Skeletal muscle tissue (tissue), 4 donors: ENCODE measurements around the gene MED27. TPM values are rescaled to one million over a fixed set of nuclear protein-coding genes. Genes with fewer than 3 reads are reported as not detected.
"Not testable (repeated sequence)": the region's sequence is repeated elsewhere in the genome, so short reads cannot be mapped to it uniquely, and the experiment has no call there.

Experiments
- H3K27ac ChIP-seq: one replicate; pipeline ENCODE4 v1.7.0; 2013; ENCODE audit warnings: mild to moderate bottlenecking, low read depth, low read length, inconsistent platforms
- H3K27me3 ChIP-seq, 3 donors: one replicate each; pipeline ENCODE4 v1.7.0; 2013; ENCODE audit warnings: low read length in 3 of 3; ENCODE audit not compliant: control insufficient read depth in 3 of 3, insufficient read depth in 3 of 3
- H3K36me3 ChIP-seq, 3 donors: one replicate each; pipeline ENCODE4 v1.7.0; 2013; ENCODE audit warnings: low read length in 3 of 3; ENCODE audit not compliant: control insufficient read depth in 3 of 3, insufficient read depth in 3 of 3
- H3K4me1 ChIP-seq, 3 donors: one replicate each; pipeline ENCODE4 v1.7.0; 2013; ENCODE audit warnings: low read length in 3 of 3, mild to moderate bottlenecking in 3 of 3; ENCODE audit not compliant: control insufficient read depth in 3 of 3, insufficient read depth in 3 of 3
- H3K4me3 ChIP-seq, 3 donors: one replicate each; pipeline ENCODE4 v1.7.0; 2013; ENCODE audit warnings: low read length in 3 of 3
- H3K9ac ChIP-seq, 3 donors: one replicate each; pipeline ENCODE4 v1.7.0; 2013; ENCODE audit warnings: low read length in 3 of 3, mild to moderate bottlenecking in 3 of 3, moderate library complexity in 2 of 3, low read depth in 1 of 3
- H3K9me3 ChIP-seq, 3 donors: one replicate each; pipeline ENCODE4 v1.7.0; 2013; ENCODE audit warnings: low read length in 3 of 3; ENCODE audit not compliant: control insufficient read depth in 3 of 3
- total RNA-seq: library from RNA; depleted of rRNA; stranded (reverse); fragments of >200 nt; gene quantifications from one replicate; pipeline ENCODE4 v1.2.3, GENCODE V29; 2014
- donor health status: Osteomylitis.

Gene MED27
- total RNA-seq, 1 donor from 2014 or later, result 6.3 TPM

DNA sequence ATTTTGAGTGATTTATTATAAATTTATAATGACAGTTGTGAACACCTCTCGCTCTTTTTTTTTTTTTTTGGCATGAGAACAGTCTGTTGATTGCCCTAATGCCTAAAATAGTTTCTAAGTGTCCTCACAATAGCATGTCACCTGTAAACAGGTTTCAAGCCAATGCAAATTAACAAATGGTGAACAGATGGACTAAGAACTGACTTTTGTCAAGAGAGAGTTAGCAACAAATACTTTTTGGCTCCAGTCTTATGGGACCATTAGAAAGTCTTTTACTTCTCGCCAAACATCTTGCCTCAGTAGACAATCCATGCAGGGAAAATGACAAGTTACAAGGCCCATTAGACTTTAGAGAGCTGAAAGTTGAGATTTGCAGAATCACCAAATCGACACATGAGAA is 67.8 kb downstream of the MED27 start:
- H3K27me3 ChIP-seq, result no peaks in the 10 kb centered on the region
- no peaks in the 10 kb centered on the region for H3K9me3 ChIP-seq
- H3K4me1 ChIP-seq, result peaks cover 0 to 2% (median 2%) of the 10 kb centered on the region in 3 donors
- H3K9ac ChIP-seq, result no peak overlapping the region
- no peak overlapping the region for H3K27ac ChIP-seq
- peaks cover 0 to 5% (median 3%) of the 10 kb centered on the region in 3 donors for H3K36me3 ChIP-seq
- no peak overlapping the region for H3K4me3 ChIP-seq

DNA sequence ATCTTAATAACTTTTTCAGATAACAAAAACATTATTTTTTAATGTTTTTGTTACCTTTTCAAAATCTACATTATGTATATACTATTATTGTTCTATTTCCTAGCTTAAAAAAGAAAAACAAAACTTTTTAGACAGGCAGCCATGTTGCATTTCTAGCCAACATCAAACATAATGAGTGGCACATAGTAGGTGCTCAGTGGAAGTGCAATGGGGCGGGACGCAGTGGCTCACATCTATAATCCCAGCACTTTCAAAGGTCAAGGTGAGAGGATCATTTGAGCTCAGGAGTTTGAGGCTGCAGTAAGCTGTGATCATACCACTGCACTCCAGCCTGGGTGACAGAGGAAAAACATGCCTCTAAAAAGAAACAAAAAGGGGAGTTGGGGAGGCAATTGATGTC is 68.4 kb downstream of the MED27 start:
- H3K4me3 ChIP-seq, result no peak overlapping the region
- H3K9ac ChIP-seq, result no peak overlapping the region
- peaks cover 0 to 5% (median 3%) of the 10 kb centered on the region in 3 donors for H3K36me3 ChIP-seq
- no peaks in the 10 kb centered on the region for H3K27me3 ChIP-seq
- no peak overlapping the region for H3K27ac ChIP-seq
- H3K9me3 ChIP-seq, result no peaks in the 10 kb centered on the region
- peaks cover 4 to 8% (median 7%) of the 10 kb centered on the region in 3 donors for H3K4me1 ChIP-seq

DNA sequence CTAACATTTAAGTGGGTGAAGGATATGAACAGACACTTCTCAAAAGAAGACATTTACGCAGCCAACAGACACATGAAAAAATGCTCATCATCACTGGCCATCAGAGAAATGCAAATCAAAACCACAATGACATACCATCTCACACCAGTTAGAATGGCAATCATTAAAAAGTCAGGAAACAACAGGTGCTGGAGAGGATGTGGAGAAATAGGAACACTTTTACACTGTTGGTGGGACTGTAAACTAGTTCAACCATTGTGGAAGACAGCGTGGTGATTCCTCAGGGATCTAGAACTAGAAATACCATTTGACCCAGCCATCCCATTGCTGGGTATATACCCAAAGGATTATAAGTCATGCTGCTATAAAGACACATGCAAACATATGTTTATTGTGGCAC is 69.5 kb downstream of the MED27 start:
- not testable (repeated sequence) for H3K27me3 ChIP-seq

DNA sequence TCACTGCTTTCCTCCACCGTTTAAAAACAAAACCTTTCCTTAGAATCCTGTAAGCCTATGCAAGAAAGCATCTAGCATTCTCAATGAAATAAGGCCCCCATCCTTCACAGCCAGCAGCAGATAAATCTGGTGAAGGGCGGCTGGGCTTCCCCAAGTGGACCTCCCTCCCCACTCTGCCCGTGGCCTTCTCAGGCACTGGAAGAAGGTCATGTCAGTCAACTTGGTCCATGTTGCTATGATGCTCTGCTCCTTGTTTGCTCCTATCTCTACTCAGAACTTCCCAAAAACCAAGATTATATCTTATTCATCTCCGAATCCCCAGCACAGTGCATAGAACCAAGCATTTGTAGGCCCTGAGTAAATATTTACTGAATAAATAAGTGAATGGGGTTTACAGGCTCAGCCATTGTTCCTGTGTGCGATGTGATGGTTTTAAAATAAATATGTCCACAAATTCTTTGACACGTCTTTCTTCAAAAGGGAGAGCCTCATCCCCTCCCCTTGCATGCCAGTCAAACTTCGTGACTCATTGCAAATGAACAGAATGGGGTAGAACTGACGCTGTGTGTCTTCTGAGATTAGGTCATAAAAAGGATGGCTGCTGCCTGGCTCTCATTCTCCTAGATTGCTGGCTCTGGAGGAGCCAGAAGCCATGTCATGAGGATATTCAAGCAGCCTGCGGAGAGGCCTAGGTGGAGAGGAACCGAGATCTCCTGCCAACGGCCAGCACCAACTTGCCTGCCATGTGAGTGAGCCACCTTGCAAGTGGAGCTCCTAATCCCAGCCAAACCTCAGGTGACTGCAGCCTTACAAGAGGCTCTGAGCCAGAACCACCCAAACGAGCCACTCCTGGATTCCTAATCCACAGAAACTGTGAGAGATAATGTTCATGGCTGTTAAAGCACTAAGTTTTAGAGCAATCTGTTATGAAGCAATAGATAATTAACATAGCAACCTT is 70.5 kb downstream of the MED27 start:
- H3K9me3 ChIP-seq, result no peaks in the 10 kb centered on the region
- H3K27me3 ChIP-seq, result no peaks in the 10 kb centered on the region
- peaks cover 0 to 5% (median 3%) of the 10 kb centered on the region in 3 donors for H3K36me3 ChIP-seq
- peaks cover 13 to 25% (median 20%) of the 10 kb centered on the region in 3 donors for H3K4me1 ChIP-seq
- H3K27ac ChIP-seq, result no peak overlapping the region
- H3K9ac ChIP-seq, result no peak overlapping the region
- no peak overlapping the region for H3K4me3 ChIP-seq

More for the DNA sequence above, 69.5 kb downstream of the MED27 start:
- H3K4me1 ChIP-seq, result peaks cover 13 to 18% (median 17%) of the 10 kb centered on the region in 3 donors
- not testable (repeated sequence) for H3K9me3 ChIP-seq, H3K27ac ChIP-seq, H3K9ac ChIP-seq, H3K36me3 ChIP-seq, H3K4me3 ChIP-seq

DNA sequence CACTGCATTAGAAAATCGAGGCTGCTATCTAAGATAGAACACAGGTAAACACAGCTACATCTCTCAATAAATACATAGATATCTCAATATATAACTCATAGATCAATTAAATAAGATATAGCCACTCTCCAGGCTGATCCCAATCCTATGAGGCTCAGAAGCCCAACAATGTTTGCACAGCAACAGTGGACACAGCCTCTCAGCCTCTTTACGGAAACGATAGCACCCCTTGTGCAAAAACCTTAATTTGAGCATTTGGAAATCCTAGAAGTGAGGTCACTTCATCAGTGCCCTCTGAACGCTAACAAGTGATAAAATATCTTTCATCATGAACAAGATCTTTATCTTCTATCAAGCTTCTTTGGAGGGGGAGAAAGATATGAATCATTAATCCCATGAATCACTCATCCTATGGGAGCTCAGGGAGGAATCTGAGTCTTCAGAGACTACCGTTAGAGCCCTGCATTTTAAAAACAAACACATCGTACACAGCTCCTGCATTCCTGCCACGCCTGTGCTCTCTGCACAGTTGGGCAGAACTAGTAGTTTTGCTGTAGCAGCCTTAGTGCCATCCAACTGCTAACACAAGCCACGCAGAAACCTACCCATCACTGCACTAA is 71.4 kb downstream of the MED27 start:
- H3K27ac ChIP-seq, result no peak overlapping the region
- H3K4me3 ChIP-seq, result no peak overlapping the region
- no peak overlapping the region for H3K9ac ChIP-seq
- peaks cover 0 to 5% (median 3%) of the 10 kb centered on the region in 3 donors for H3K36me3 ChIP-seq
- no peaks in the 10 kb centered on the region for H3K9me3 ChIP-seq
- peaks cover 13 to 25% (median 20%) of the 10 kb centered on the region in 3 donors for H3K4me1 ChIP-seq
- H3K27me3 ChIP-seq, result no peaks in the 10 kb centered on the region

DNA sequence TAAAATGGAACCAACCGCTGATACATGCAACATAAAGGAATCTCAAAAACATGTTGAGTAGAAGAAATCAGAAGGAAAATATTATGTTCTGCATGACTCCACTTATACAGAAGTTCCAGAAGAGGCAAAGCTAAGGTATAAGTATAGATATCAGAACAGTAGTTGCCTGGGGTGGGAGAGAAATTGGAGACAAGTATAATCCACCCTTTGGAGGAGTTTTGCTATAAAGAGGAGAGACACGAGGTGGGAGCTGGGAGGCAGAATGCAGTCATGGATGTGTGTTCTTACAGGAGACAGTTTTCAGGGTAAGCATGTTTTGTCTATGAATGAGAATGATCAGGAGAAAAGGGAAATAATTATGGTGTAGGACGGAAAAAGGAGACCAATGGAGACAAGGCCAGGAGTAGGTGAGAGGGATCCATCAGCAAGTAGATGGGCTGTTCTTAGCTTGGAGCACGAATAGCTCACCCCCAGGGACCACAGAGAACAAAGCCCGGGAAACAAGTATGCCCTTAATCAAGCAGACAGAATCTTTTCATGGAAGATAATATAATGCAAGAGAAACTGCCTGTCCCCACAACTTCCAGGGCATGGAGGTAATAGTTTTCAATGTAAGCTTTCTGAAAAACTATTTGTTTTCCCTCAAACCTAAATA is 72.2 kb downstream of the MED27 start:
- H3K36me3 ChIP-seq, result no peaks in the 10 kb centered on the region
- peaks cover 13 to 25% (median 20%) of the 10 kb centered on the region in 3 donors for H3K4me1 ChIP-seq
- no peak overlapping the region for H3K4me3 ChIP-seq
- no peak overlapping the region for H3K27ac ChIP-seq
- no peak overlapping the region for H3K9ac ChIP-seq
- no peaks in the 10 kb centered on the region for H3K9me3 ChIP-seq
- H3K27me3 ChIP-seq, result no peaks in the 10 kb centered on the region

DNA sequence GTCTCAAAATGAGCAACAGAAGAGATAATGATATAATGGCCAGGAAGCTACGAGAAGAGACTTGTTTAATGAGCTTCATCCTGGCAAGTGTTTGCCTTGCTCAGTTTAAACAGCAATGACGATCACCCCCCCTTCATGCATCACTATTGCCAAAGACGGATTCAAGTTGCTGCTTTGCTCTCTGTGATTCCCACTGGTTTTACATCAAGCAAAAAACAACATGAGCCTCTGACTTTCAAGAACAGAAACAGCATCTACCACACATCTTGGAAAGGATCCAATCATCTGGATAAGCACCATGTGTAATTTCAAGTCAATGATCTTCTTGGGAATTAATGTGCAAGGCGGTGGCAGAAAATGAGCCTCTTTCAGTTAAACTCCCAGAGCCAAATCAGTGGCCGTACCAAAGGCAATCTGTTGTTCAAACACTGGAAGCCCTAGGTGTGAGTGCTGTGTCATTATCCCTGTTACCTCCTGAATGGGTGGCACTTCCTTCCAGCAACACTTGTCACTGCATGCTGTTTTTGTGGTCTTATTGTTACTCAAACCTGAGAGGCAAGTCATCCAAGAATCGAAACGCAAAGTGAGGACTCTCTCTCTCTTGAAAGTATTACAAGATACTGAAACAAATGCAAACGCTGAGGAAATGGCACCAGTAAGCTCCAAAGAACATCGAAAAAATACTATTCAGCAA is 72.8 kb downstream of the MED27 start:
- Histone ChIP-seq H3K9me3 (no peaks in the 10 kb centered on the region), H3K9ac (no peak overlapping the region), H3K4me3 (no peak overlapping the region), H3K27ac (no peak overlapping the region), H3K36me3 (no peaks in the 10 kb centered on the region), H3K4me1 (peaks cover 13 to 25% (median 20%) of the 10 kb centered on the region in 3 donors), H3K27me3 (no peaks in the 10 kb centered on the region)

DNA sequence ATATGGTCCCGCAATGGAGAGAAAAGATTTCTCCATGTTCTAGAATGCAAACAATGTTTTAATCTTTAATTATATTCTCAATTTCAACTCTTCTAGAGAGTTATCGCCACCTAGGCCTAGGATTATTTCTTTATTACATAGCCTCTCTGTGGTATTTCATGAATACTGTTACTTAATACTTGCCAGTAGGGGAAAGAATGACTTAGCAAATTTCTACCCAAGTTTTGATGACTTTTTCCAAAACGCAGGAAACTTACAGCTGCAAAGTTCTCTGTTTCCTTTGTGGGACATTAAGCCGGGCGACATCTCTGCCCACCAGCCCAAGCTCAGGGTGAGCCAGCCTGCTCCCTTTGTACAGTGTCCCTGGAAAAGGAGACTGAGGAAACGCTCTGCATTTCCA is 73.8 kb downstream of the MED27 start:
- Histone ChIP-seq H3K27ac (no peak overlapping the region), H3K4me3 (no peak overlapping the region), H3K27me3 (no peaks in the 10 kb centered on the region), H3K4me1 (peaks cover 13 to 25% (median 20%) of the 10 kb centered on the region in 3 donors), H3K36me3 (no peaks in the 10 kb centered on the region), H3K9me3 (no peaks in the 10 kb centered on the region), H3K9ac (no peak overlapping the region)

DNA sequence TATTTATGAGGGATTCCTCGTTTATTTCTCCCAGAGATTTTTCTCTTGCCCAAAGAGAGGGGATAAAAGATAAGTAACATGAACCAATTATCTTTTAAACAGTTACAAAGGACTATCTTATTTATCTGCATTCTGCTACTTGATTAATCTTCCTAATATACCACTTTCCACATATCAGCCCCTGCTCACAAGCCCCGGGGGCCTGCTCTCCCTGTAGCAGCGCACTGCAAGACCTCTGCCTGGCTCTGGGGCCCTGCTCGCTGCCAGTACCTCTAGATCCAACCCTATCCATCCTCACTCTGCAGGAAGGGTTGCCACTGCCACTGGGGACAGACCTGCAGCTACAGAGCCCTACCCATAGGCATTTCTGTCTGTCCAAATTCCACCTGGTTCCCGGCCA is 75.3 kb downstream of the MED27 start:
- H3K9me3 ChIP-seq, result no peaks in the 10 kb centered on the region
- H3K27me3 ChIP-seq, result no peaks in the 10 kb centered on the region
- no peak overlapping the region for H3K4me3 ChIP-seq
- H3K4me1 ChIP-seq, result peaks cover 13 to 25% (median 20%) of the 10 kb centered on the region in 3 donors
- no peak overlapping the region for H3K27ac ChIP-seq
- H3K9ac ChIP-seq, result no peak overlapping the region
- no peaks in the 10 kb centered on the region for H3K36me3 ChIP-seq
